Kidney (tissue), 14 donors: ENCODE results near the gene RNF207. TPM values are rescaled to one million over a fixed set of nuclear protein-coding genes. Genes with fewer than 3 reads are reported as not detected.

Source experiments
- DNase-seq, 5 donors: peaks; one replicate each; pipeline ENCODE4 v3.0.0-alpha.2; 2013 to 2020
- FAIRE-seq: peaks from 2 replicates; lab custom pipeline; 2012; peaks lifted over from hg19 to GRCh38; lab: Jason Lieb, UNC
- H3K27ac ChIP-seq, 2 donors: one replicate each; pipeline ENCODE4 v1.7.0; 2013; ENCODE audit warnings: low read depth in 2 of 2, low read length in 2 of 2, inconsistent platforms in 1 of 2
- H3K27me3 ChIP-seq: one replicate; pipeline ENCODE4 v1.7.1; 2013; ENCODE audit warnings: low read length, inconsistent platforms; ENCODE audit not compliant: control insufficient read depth, insufficient read depth
- H3K36me3 ChIP-seq, 3 donors: one replicate each; pipeline versions ENCODE4 v1.7.0 to v1.7.1; 2013; ENCODE audit warnings: low read length in 3 of 3, control low read depth in 1 of 3, inconsistent platforms in 1 of 3; ENCODE audit not compliant: insufficient read depth in 3 of 3, control insufficient read depth in 2 of 3
- H3K4me1 ChIP-seq, 3 donors: one replicate each; pipeline versions ENCODE4 v1.7.0 to v1.7.1; 2013; ENCODE audit warnings: low read length in 3 of 3, inconsistent platforms in 1 of 3, low read depth in 1 of 3; ENCODE audit not compliant: control insufficient read depth in 2 of 3, insufficient read depth in 2 of 3
- H3K4me3 ChIP-seq, 3 donors: one replicate each; pipeline versions ENCODE4 v1.7.0 to v1.8.1; 2013; ENCODE audit warnings: low read length in 3 of 3, control low read depth in 1 of 3, inconsistent platforms in 1 of 3
- H3K9ac ChIP-seq, 3 donors: one replicate each; pipeline versions ENCODE4 v1.7.0 to v1.7.1; 2013; ENCODE audit warnings: low read length in 3 of 3, control low read depth in 1 of 3, inconsistent platforms in 1 of 3
- H3K9me3 ChIP-seq, 3 donors: one replicate each; pipeline versions ENCODE4 v1.7.0 to v1.7.1; 2013; ENCODE audit warnings: low read length in 3 of 3, control low read depth in 1 of 3, inconsistent platforms in 1 of 3; ENCODE audit not compliant: control insufficient read depth in 2 of 3, insufficient read depth in 1 of 3
- CTCF ChIP-seq: IDR thresholded peaks from 3 replicates; pipeline ENCODE4 v1.5.1; 2012; ENCODE audit warnings: mild to moderate bottlenecking, moderate library complexity, borderline replicate concordance; ENCODE audit not compliant: insufficient read depth; ENCODE audit errors: extremely low read depth
- intact Hi-C: fragments of 100-400 bp; cut with DNase I; formaldehyde crosslinking; loops from one replicate; pipeline ENCODE4 v1.11.1; 2022
- polyA plus RNA-seq: library from polyadenylated mRNA; stranded (reverse); fragments of 350-450 nt; fragmentation: Illumina TruSeq; extraction: RNeasy Lipid Tissue Mini Kit (QIAGEN cat#74804); gene quantifications from one replicate; pipeline ENCODE4 v1.2.3, GENCODE V29; 2014; ENCODE audit warnings: low read depth, low replicate concordance; ENCODE audit not compliant: insufficient read depth
- total RNA-seq: library from RNA; stranded (reverse); fragmentation: NEBNext Ultra II Directional; extraction: Animal tissue kit (Norgen Biotek cat#: 25700); gene quantifications from one replicate; pipeline ENCODE4 v1.2.1, GENCODE V29; 2021
- donor health status: control.
- donor health status: control.
- donor health status: control.
- donor health status: control.
- donor health status: control.
- donor health status: DM: yes; HTN: yes; CAD: no.
- donor health status: Normal renal cell carcinoma (clear cell type).

The RNF207 gene
- total and polyA plus RNA-seq, 2 donors from 2014 or later, result 7.7 to 43.6 TPM

GRCh38 chr1:6183520-6183989 lies 22.4 kb upstream of the RNF207 start:
- no peak overlapping the region for H3K4me3 ChIP-seq
- H3K4me1 ChIP-seq, result peaks cover 0 to 5% (median 0%) of the 10 kb centered on the region in 3 donors
- intact Hi-C loops, result no loop called here
- no peak overlapping the region for H3K9ac ChIP-seq
- no peak for TF ChIP-seq CTCF
- H3K9me3 ChIP-seq, result no peaks in the 10 kb centered on the region
- peaks cover 0 to 7% (median 5%) of the 10 kb centered on the region in 3 donors for H3K36me3 ChIP-seq
- H3K27me3 ChIP-seq, result peaks cover 8% of the 10 kb centered on the region
- FAIRE-seq, result no peak
- DNase-seq, result peak in 1 of 5 donors; percentile 45
- no peak overlapping the region for H3K27ac ChIP-seq

- DNase-seq (peak in 1 of 5 donors; percentile 4), FAIRE-seq (no peak)
- intact Hi-C loops, result no loop called here
- H3K4me3 ChIP-seq, result no peak overlapping the region
- H3K9me3 ChIP-seq, result no peaks in the 10 kb centered on the region
- no peak overlapping the region for H3K9ac ChIP-seq
- TF ChIP-seq CTCF, result no peak
- no peaks in the 10 kb centered on the region for H3K4me1 ChIP-seq
- H3K27me3 ChIP-seq, result peaks cover 5% of the 10 kb centered on the region
- peaks cover 0 to 10% (median 5%) of the 10 kb centered on the region in 3 donors for H3K36me3 ChIP-seq
- no peak overlapping the region for H3K27ac ChIP-seq
These were observed 21.7 kb upstream of the RNF207 start for GRCh38 chr1:6184083-6184783.

- Histone ChIP-seq H3K9ac (no peak overlapping the region), H3K9me3 (no peaks in the 10 kb centered on the region), H3K4me3 (no peak overlapping the region), H3K36me3 (peaks cover 0 to 15% (median 5%) of the 10 kb centered on the region in 3 donors), H3K4me1 (no peaks in the 10 kb centered on the region), H3K27ac (no peak overlapping the region), H3K27me3 (peaks cover 5% of the 10 kb centered on the region)
- intact Hi-C loops, result no loop called here
- FAIRE-seq, result no peak
- TF ChIP-seq CTCF, result no peak
- no peak for DNase-seq
These were observed 20.8 kb upstream of the RNF207 start for GRCh38 chr1:6185151-6185550.
